Epithelial cell of proximal tubule (primary cell): ENCODE results near the gene TTLL12. TPM values are rescaled to one million over a fixed set of nuclear protein-coding genes. Genes with fewer than 3 reads are reported as not detected.

Experiments
- DNase-seq: peaks from one replicate; pipeline ENCODE4 v3.0.0-alpha.2; 2011; ENCODE audit warnings: low read depth
- H3K4me3 ChIP-seq: 2 replicates; pipeline ENCODE4 v1.5.1; 2011; ENCODE audit warnings: low read depth, mild to moderate bottlenecking, low read length
- CTCF ChIP-seq: conservative IDR thresholded peaks from 2 replicates; pipeline ENCODE4 v1.5.1; 2012; ENCODE audit warnings: low read depth, mild to moderate bottlenecking, low read length
- total RNA-seq: library from RNA; depleted of rRNA; stranded (reverse); fragments of >200 nt; gene quantifications from 2 replicates; pipeline ENCODE4 v1.2.3, GENCODE V29; 2015

The TTLL12 gene
- total RNA-seq, 1 donor from 2014 or later = 91.8 TPM

GRCh38 chr22:43200555-43200954 is 13.6 kb upstream of the TTLL12 start:
- no peak for TF ChIP-seq CTCF
- H3K4me3 ChIP-seq = no peak overlapping the region
- no peak for DNase-seq

- no peak for TF ChIP-seq CTCF
- no peak for DNase-seq
- H3K4me3 ChIP-seq = no peak overlapping the region
Measured at GRCh38 chr22:43200031-43200430, 13.1 kb upstream of the TTLL12 start.

GRCh38 chr22:43199541-43199940 is 12.6 kb upstream of the TTLL12 start:
- no peak for TF ChIP-seq CTCF
- H3K4me3 ChIP-seq = no peak overlapping the region
- no peak for DNase-seq

GRCh38 chr22:43198936-43199335 is 12.0 kb upstream of the TTLL12 start:
- DNase-seq = no peak
- no peak overlapping the region for H3K4me3 ChIP-seq
- no peak for TF ChIP-seq CTCF

GRCh38 chr22:43198126-43198525 is 11.2 kb upstream of the TTLL12 start:
- DNase-seq = no peak
- TF ChIP-seq CTCF = no peak
- no peak overlapping the region for H3K4me3 ChIP-seq

GRCh38 chr22:43197271-43197941 is 10.5 kb upstream of the TTLL12 start:
- no peak for DNase-seq
- H3K4me3 ChIP-seq = no peak overlapping the region
- no peak for TF ChIP-seq CTCF

GRCh38 chr22:43191831-43192230 is 4.9 kb upstream of the TTLL12 start:
- no peak for DNase-seq
- H3K4me3 ChIP-seq = no peak overlapping the region
- no peak for TF ChIP-seq CTCF
